Activated CD4-positive, alpha-beta T cell treated with anti-CD3 and anti-CD28 coated beads for 48 hours (primary cell): ENCODE data around the gene CDK4.
"Not testable (repeated sequence)": the region's sequence is repeated elsewhere in the genome, so short reads cannot be mapped to it uniquely, and the experiment has no call there.

ENCODE experiments used
- DNase-seq: peaks from one replicate; pipeline ENCODE4 v3.0.0-alpha.2; 2020

The CDK4 gene

GRCh38 chr12:57722716-57723629 is 29.1 kb downstream of the CDK4 start:
- no peak for DNase-seq

GRCh38 chr12:57721846-57722608 is 30.1 kb downstream of the CDK4 start:
- not testable (repeated sequence) for DNase-seq

GRCh38 chr12:57720606-57721595 is 31.2 kb downstream of the CDK4 start:
- DNase-seq = no peak

- no peak for DNase-seq
Measured at GRCh38 chr12:57719777-57720605, 32.1 kb downstream of the CDK4 start.

DNA sequence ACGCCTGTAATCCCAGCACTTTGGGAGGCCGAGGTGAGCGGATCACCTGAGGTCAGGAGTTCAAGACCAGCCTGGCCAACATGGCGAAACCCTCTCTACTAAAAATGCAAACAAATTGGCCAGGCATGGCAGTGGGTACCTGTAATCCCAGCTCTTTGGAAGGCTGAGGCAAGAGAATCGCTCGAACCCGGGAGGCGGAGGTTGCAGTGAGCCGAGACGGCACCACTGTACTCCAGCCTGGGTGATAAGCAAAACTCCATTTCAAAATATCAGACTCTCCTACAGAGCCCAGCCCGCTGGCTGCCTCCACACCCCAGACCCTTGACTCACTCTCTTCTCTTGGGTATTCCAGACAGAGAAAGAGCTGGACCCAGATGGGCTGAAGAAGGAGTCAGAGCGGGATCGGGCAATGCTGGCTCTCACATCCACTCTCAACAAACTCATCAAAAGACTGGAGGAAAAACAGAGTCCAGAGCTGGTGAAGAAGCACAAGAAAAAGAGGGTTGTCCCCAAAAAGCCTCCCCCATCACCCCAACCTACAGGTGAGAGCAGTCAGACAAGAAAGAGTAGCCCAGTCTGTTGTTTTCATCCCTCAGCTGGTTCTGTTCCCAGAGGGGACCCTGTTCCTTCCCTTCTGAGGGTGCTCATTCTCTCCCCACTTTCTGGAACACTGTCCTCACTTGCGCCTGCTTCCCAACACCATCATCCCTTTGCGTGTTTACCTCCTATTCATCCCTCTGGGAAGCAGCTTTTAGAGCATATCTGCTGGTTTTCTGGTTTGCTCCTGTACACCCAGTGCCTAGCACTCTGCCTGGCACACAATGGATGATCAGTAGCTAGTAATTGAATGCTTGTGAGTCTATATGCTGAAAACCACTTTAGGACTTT is 33.2 kb downstream of the CDK4 start:
- no peak for DNase-seq

DNA sequence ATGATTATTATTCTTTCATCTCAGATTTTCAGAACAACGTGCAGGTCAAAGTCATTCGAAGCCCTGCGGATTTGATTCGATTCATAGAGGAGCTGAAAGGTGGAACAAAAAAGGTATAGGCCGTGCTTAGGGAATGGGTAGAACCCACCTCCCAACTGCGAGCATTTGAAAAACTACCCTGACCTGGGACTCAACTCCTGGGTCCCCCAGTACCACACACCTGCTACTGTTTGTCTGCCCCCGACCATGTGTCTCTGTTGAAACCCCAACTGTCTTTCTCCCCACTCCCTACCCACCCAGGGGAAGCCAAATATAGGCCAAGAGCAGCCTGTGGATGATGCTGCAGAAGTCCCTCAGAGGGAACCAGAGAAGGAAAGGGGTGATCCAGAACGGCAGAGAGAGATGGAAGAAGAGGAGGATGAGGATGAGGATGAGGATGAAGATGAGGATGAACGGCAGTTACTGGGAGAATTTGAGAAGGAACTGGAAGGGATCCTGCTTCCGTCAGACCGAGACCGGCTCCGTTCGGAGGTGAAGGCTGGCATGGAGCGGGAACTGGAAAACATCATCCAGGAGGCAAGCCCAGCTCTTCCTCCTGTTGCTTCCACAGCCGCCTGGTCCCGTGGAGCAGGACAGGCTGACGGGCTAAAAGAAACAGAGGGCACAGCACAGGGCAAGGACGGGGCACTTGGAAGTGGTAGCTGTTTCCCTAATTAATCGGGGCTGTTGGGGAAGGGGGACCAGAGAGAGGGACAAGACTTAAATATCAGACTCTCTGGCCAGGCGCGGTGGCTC is 34.1 kb downstream of the CDK4 start:
- DNase-seq = no peak

- no peak for DNase-seq
Measured at GRCh38 chr12:57717131-57717530, 35.0 kb downstream of the CDK4 start.

DNA sequence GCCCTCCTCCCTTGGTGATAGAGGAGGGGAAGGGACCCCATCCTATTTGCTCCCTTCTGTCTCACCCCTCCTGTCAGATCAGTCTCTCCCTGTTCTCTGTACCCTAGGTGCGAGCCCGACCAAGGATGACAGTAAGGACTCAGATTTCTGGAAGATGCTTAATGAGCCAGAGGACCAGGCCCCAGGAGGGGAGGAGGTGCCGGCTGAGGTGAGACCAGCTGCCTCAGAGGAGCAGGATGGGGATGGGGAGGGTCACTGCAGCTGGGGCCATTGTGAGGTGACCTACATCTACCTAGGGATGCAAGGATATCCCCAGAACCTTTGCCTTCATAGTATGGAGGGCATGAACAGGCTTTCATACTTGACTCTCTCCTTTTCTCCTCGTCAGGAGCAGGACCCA is 35.8 kb downstream of the CDK4 start:
- DNase-seq = no peak

DNA sequence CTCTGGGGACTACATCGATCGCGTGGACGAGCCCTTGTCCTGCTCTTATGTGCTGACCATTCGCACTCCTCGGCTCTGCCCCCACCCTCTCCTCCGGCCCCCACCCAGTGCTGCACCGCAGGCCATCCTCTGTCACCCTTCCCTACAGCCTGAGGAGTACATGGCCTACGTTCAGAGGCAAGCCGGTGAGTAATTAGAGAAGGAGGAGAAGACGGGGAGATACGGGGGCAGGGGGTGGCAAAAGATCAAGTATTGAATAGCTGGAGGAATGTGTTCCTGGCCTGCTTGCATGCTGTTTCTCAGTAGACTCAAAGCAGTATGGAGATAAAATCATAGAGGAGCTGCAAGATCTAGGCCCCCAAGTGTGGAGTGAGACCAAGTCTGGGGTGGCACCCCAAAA is 36.3 kb downstream of the CDK4 start:
- DNase-seq = no peak

- not testable (repeated sequence) for DNase-seq
Measured at GRCh38 chr12:57715036-57715748, 36.9 kb downstream of the CDK4 start.

- no peak for DNase-seq
Measured at GRCh38 chr12:57713209-57713608, 38.9 kb downstream of the CDK4 start.

DNA sequence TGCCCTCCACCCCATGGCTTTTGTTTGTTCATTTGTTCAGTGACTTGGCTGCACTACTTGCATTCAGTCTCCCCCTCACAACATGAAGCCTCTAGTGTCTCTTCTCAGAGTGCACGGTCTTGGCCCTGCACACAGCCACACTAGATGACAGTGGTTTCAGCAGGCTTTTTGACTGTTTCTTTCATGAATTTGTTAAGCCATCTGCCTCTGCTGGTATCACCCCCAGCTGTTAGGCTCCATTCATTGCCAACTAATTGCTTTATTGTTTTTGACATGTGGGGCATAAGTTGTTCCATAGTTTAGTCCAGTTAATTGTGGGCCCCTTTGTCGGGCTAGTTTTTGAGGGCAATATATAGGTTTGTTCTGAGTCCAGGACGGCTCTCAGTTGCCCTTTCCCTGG is 39.4 kb downstream of the CDK4 start:
- DNase-seq = no peak

GRCh38 chr12:57708296-57708695 is 43.8 kb downstream of the CDK4 start:
- no peak for DNase-seq

DNA sequence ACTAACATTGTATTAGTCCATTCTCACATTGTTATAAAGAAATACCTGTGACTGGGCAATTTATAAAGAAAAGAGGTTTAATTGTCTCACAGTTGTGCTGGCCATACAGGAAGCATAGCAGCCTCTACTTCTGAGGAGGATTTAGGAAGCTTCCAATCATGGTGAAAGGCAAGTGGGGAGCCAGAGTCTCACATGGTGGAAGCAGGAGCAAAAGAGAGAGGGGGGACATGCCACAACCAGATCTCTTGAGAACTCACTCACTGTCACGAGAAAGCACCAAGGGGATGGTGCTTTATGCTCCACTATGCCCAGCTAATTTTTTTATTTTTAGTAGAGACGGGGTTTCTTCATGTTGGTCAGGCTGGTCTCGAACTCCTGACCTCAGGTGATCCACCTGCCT is 44.9 kb downstream of the CDK4 start:
- DNase-seq = no peak

GRCh38 chr12:57700317-57700716 is 51.8 kb downstream of the CDK4 start:
- DNase-seq = no peak

DNA sequence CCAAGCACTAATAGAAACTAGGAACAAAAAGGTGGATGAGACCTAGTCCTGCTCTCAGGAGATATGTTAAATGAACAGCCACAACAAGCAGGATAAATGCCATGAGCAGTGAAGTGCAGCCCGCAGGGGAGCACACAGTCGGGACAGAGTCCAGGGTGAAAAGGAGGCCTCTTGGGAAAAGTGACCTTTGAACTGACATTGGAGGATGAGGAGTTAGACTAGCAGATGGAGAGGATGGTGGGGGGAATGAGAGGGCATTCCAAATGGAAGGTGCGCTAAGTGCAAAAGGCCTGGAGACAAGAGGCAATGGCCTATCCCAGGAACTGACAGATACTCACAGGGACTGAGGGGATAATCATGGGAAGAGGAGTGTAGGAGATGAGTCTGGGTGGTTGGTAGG is 53.7 kb downstream of the CDK4 start:
- no peak for DNase-seq
